Esophagus muscularis mucosa (tissue), 4 donors: ENCODE data around the gene ABI3.

ENCODE experiments used
- CTCF ChIP-seq, 3 experiments: fragments of 200-600 bp in 2 of 3; fragments of 450-650 bp in 1 of 3; sonication (generic) in 2 of 3; IDR thresholded peaks; one replicate each; pipeline ENCODE4 v1.5.1; 2017 to 2019; ENCODE audit warnings: antibody characterized with exemption in 3 of 3, mild to moderate bottlenecking in 2 of 3, moderate library complexity in 1 of 3
- EP300 ChIP-seq: sonication (generic); formaldehyde crosslinking; IDR thresholded peaks from one replicate; pipeline ENCODE4 v1.6.1; 2017; ENCODE audit warnings: antibody characterized with exemption
- POLR2A ChIP-seq: fragments of 450-650 bp; IDR thresholded peaks from one replicate; pipeline ENCODE4 v1.6.1; 2017; ENCODE audit warnings: antibody characterized with exemption, moderate library complexity, mild to moderate bottlenecking, low read depth
- POLR2AphosphoS5 ChIP-seq, 2 donors: sonication (generic); formaldehyde crosslinking; IDR thresholded peaks; one replicate each; pipeline ENCODE4 v1.6.1; 2017; ENCODE audit warnings: antibody characterized with exemption in 2 of 2

- TF ChIP-seq CTCF (IDR thresholded peaks at IDR 0.05), result no peak
- TF ChIP-seq POLR2AphosphoS5 (IDR thresholded peaks at IDR 0.05), result no peak
- no peak for TF ChIP-seq POLR2A
- no peak for TF ChIP-seq EP300
Observed at GRCh38 chr17:49269356-49269755, 58.8 kb downstream of the ABI3 start.
